Eye (tissue), 1 donor: ENCODE results near the gene ZNF529.
"Not testable (repeated sequence)": the region's sequence is repeated elsewhere in the genome, so short reads cannot be mapped to it uniquely, and the experiment has no call there.

Experiments
- DNase-seq: peaks from one replicate; pipeline ENCODE4 v3.0.0-alpha.2; 2015

The ZNF529 gene

DNA sequence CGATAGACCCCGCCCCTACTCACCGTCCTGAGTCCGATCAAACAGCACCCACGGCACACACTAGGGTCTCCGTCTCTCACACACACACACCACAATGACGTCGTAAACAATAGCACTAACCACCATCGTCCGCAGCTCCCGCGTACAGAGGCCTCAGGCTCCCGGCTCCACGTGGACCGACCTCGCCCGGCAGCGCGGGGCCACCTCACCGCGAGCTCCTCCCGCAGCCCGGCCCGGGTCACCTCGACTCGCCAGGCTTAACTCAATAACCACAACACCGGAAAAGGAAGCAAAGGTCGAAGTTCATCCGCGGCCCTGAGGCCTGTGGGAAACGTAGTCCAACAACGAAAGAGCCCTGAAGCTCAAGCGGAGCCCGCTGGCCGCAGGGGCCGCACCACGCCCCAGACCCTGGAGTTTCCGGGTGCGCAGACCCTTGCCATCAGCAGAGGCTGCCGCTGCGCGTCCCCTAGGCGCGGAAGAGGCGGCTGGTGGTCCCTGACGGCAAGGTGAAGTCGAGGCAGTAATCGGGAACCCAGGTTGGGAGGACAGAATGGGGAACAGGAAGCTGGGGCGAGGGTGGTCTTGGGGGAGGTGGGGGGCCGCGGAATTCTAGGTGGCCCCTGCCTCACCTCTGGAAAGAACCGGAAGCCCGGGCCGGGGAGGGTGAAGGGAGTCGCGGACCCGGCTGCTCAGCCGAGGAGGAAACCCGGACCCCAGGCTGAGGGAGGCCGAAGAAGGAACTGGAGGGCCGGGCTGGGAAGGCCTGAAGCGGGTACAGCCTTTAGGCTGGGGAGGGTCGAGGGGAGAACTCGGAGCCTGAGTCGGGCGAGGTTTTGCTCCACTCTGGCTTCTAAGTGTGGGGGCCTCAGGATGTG is at the start of gene ZNF529:
Gene ZNF529, minus strand, starts transcription at position 273 of the 875 bp plus-strand sequence. CDS start 946 bp downstream, outside the sequence.
- peak; percentile 98 for DNase-seq

DNA sequence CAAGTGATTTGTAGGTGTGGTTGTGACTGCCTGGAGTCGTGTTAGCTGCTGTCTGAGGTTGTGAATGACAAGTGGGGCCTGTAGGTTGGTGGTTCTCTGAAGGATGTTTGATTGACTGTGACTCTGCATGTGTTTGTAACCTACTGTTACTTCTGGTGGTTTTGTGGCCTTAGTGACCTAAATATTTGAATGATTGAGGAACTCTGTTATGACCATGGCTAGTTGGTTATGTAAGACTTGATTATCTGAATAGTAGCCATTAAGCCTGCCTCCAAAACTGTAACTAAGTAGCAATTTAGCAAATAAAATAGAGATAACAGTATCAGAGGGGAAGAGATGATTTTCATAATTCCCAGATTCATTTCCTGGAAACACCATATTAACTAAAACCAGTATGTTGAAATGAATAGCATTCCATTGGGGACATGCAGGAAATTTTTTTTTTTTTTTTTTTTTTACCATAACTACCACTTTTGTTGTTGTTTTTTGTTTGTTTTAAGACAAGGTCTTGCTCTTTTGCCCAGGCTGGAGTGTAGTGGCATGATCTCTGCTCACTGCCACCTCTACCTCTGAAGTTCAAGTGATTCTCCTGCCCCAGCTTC is 32.9 kb upstream of the ZNF529 start:
- no peak for DNase-seq

- peak; percentile 95 for DNase-seq
Measured at GRCh38 chr19:36605101-36605876, 32.2 kb upstream of the ZNF529 start, which contains the start of gene ZNF382. Gene ZNF382, plus strand, starts transcription at chr19:36605313. Its CDS starts 4,602 bp downstream, at chr19:36609915.

GRCh38 chr19:36604656-36605100 is 31.6 kb upstream of the ZNF529 start:
- DNase-seq = peak; percentile 79

GRCh38 chr19:36602681-36603080 is 29.6 kb upstream of the ZNF529 start:
- DNase-seq = not testable (repeated sequence)

DNA sequence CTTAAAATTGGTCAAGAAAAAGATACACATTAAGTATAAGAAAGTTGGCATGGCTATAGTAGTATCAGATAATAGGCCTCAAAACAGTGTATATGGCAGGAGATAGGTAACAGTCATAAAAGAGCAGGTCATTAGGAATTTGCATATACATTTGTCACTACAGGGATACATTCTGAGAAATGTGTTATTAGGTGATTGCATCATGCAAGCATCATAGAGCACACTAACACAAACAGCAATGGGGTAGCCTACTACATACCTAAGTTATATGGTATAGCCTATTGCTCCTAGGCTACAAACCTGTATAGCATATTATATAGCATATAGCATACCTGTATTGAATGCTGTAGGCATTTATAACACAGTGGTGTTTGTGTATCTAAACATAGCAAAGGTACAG is 6.2 kb upstream of the ZNF529 start:
- no peak for DNase-seq

DNA sequence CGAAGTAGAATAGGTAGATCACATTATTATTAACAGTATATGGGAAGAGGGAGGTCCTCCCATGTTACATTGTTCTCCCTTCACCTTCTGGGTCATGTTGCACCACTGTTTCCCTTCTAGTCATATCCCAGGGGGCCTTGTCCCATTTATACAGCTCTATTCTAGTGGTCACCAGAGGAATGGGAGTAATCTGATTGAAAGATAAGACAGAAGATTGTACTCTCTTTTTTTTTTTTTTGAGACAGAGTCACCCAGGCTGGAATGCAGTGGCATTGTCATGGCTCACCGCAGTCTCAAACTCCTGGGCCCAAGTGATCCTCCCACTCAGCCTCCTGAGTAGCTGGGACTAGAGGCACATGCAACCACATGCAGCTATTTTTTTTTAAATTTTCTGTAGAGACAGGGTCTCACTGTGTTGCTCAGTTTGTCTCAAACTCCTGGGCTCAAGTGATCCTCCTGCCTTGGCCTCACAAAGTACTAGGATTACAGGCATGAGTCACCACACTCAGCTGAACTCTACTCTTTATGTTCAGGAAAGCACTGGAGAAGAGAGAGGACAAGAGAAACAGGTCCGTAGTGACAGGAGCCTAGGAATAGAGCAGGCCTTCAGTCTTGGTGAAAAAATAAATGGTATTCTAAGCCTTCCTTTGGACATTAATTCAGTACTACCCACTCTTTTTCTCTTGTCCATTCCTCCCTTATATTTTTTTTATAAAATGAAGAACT is 4.3 kb upstream of the ZNF529 start:
- no peak for DNase-seq

- no peak for DNase-seq
Measured at GRCh38 chr19:36574741-36575140, 1.6 kb upstream of the ZNF529 start.

GRCh38 chr19:36573895-36574720 is 1.0 kb upstream of the ZNF529 start:
- no peak for DNase-seq

DNA sequence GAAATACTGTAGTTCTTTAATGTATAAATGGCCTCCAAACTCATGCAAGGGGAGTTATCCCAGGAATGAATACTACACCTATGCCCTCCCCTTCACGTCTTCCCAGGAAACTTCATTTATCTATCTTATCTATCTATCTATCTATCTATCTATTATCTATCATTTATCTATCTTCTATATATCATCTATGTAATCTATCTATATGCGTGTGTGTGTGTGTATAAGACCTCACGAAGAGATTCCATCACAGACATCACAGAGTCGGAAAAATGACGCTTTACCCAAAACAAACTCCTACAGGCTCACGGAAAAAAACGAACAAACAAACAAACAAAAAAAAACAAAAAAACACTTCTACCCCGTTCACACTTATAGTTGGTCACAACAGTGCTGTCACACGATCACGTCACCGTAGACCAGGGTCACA is 486 bp downstream of the ZNF529 start:
- DNase-seq = no peak

DNA sequence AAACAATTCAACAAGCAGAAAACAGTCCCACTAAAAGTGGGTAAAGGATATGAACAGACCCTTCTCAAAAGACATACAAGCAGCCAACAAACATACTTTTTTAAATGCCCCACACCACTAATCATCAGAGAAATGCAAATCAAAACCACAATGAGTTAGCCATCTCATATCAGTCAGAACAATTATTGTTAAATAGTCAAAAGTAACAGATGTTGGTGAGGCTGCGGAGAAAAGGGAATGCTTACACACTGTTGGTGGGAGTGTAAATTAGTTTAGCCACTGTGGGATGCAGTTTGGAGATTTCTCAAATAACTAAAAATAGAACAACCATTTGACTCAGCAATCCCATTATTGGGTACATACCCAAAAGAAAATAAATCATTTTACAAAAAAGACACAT is 8.7 kb downstream of the ZNF529 start:
- no peak for DNase-seq

DNA sequence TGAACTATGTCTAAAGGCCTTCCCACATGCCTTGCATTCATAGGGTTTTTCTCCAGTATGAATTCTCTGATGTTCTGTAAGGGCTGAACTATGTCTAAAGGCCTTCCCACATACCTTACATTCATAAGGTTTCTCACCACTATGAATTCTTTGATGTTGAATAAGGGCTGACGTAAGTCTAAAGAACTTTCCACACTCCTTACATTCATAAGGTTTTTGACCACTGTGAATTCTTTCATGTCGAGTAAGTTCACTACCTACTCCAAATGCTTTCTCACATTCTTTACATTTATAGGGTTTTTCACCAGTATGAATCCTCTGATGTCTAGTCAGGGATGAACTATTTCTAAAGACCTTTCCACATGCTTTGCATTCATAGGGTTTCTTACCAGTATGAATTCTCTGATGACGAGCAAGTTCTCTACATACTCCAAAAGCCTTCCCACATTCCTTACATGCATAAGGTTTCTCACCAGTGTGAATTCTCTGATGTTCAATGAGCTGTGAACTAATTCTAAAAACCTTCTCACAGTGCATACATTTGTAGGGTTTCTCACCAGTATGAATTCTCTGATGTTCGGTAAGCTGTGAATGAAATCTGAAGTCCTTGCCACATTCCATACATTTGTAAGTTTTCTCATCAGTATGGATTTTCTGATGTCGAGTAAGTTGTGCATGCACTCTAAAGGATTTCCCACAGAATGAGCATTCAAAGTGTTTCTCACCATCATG is 25.9 kb downstream of the ZNF529 start:
- peak; percentile 11 for DNase-seq

DNA sequence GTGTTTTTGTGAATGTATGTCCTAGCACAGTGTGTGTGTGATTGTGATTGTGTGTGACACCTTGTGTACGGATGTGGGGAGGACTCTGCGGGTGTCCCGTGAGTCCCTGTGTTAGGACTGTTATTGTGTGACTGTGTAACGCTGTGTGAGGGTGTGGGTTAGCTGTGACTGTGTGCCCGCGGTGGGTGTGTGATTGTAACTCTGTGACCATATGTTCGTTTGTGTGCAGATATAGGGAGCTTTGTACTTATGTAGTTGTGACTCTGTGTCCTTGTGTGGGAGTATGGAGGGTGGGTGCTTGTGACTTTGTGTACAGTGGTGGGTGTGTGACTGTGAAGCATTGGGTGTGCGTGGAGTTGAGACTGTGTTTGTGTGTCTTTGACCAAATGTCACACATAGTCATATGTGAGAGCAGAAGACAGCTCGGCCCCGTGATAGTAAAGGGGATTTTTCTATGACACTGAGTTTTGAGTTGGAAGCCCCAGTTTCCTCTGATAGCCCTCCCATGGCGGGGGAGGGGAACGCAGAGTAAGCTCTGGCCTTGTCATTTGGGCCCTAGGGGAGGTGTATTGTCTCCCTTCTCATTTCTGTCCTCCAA is 44.1 kb downstream of the ZNF529 start:
- DNase-seq = no peak

- peak; percentile 99 for DNase-seq
Measured at GRCh38 chr19:36528194-36528920, 44.7 kb downstream of the ZNF529 start, which contains the start of gene ZNF260. Gene ZNF260, minus strand, starts transcription at chr19:36528271. Its CDS starts 13,033 bp downstream, at chr19:36515238.

DNA sequence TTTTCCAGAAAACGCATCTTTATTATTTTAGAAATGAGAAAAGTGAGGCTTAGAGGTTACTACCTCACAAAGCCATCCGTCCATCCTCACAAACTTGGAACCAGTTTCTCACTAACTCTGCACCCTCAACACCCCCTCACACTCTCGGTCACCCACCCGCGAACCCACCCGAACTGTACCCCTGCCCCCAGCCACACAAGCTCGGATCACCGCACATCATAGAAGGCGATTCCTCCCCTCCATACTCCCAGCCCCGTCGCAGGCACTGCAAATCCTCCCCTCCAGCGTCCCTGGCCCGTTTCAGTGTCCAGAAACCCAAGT is 45.3 kb downstream of the ZNF529 start:
- DNase-seq = no peak

- DNase-seq = peak; percentile 39
Measured at GRCh38 chr19:36527341-36527740, 45.8 kb downstream of the ZNF529 start.

- no peak for DNase-seq
Measured at GRCh38 chr19:36526581-36526980, 46.5 kb downstream of the ZNF529 start.

GRCh38 chr19:36524617-36525016 is 48.5 kb downstream of the ZNF529 start:
- DNase-seq = no peak

DNA sequence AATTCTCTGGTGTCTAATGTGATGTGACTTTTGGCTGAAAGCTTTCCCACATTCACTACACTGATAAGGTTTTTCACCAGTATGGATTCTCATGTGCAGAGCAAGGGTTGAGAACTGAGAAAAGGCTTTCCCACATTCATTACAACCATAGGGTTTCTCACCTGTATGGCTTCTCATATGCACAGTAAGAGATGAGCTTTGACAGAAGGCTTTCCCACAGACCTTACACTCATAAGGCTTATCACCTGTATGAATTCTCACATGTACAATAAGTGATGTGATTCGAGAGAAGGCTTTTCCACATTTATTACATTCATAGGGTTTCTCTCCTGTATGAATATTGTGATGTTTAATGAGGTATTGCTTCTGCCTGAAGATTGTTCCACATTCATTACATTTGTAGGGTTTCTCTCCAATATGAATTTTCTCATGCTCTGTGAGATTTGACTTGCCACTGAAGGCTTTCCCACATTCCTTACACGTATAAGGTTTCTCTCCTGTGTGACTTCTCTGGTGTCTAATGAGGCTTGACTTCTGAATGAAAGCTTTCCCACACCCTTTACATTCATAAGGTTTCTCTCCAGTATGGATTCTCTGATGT is 59.0 kb downstream of the ZNF529 start:
- DNase-seq = no peak
